Mesothelial cell of epicardium (in vitro differentiated cells): ENCODE data around the gene SLCO3A1. TPM values are rescaled to one million over a fixed set of nuclear protein-coding genes. Genes with fewer than 3 reads are reported as not detected.

Experiments used
- DNase-seq, 2 experiments: peaks; one replicate each; pipeline ENCODE4 v3.0.0; 2021; ENCODE audit warnings: low spot score in 2 of 2; ENCODE audit not compliant: unreplicated experiment in 2 of 2
- H3K27ac Mint-ChIP-seq: 2 replicates; pipeline ENCODE4 v1.8.0; 2021; ENCODE audit warnings: mixed read lengths
- H3K27me3 Mint-ChIP-seq: 2 replicates; pipeline ENCODE4 v1.8.0; 2021; ENCODE audit warnings: low read depth, mixed read lengths
- H3K36me3 Mint-ChIP-seq: 2 replicates; pipeline ENCODE4 v1.8.0; 2021; ENCODE audit warnings: mixed read lengths
- H3K4me1 Mint-ChIP-seq: 2 replicates; pipeline ENCODE4 v1.8.0; 2021; ENCODE audit warnings: mixed read lengths
- H3K4me3 Mint-ChIP-seq: 2 replicates; pipeline ENCODE4 v1.8.0; 2021; ENCODE audit warnings: mild to moderate bottlenecking, moderate library complexity, mixed read lengths
- H3K9me3 Mint-ChIP-seq: 2 replicates; pipeline ENCODE4 v1.8.0; 2021; ENCODE audit warnings: mixed read lengths
- total RNA-seq: library from RNA; stranded (reverse); gene quantifications from 3 replicates; pipeline ENCODE4 v1.2.1, GENCODE V29; 2021
- TF ChIP-seq, protein P1 (sequence below): fragments of 200-600 bp; sonication (generic); IDR thresholded peaks from one replicate; pipeline ENCODE4 v1.5.0; 2021; ENCODE audit warnings: antibody characterized with exemption; ENCODE audit not compliant: unreplicated experiment

The SLCO3A1 gene
- total RNA-seq, 1 donor from 2014 or later: 1.9 TPM

- no peaks in the 10 kb centered on the region for H3K9me3 Mint-ChIP-seq
- H3K36me3 Mint-ChIP-seq: no peaks in the 10 kb centered on the region
- DNase-seq: no peak
- TF ChIP-seq, protein P1, sequence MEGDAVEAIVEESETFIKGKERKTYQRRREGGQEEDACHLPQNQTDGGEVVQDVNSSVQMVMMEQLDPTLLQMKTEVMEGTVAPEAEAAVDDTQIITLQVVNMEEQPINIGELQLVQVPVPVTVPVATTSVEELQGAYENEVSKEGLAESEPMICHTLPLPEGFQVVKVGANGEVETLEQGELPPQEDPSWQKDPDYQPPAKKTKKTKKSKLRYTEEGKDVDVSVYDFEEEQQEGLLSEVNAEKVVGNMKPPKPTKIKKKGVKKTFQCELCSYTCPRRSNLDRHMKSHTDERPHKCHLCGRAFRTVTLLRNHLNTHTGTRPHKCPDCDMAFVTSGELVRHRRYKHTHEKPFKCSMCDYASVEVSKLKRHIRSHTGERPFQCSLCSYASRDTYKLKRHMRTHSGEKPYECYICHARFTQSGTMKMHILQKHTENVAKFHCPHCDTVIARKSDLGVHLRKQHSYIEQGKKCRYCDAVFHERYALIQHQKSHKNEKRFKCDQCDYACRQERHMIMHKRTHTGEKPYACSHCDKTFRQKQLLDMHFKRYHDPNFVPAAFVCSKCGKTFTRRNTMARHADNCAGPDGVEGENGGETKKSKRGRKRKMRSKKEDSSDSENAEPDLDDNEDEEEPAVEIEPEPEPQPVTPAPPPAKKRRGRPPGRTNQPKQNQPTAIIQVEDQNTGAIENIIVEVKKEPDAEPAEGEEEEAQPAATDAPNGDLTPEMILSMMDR: no peak
- peaks cover 2% of the 10 kb centered on the region for H3K27me3 Mint-ChIP-seq
- no peak overlapping the region for H3K4me3 Mint-ChIP-seq
- peaks cover 29% of the 10 kb centered on the region for H3K4me1 Mint-ChIP-seq
- no peak overlapping the region for H3K27ac Mint-ChIP-seq
Measured at GRCh38 chr15:92166029-92166428, 312.5 kb downstream of the SLCO3A1 start.

GRCh38 chr15:92166751-92167405, 313.4 kb downstream of the SLCO3A1 start:
- peaks cover 6% of the 10 kb centered on the region for H3K27me3 Mint-ChIP-seq
- H3K4me1 Mint-ChIP-seq: peaks cover 29% of the 10 kb centered on the region
- DNase-seq: no peak
- H3K9me3 Mint-ChIP-seq: peaks cover 4% of the 10 kb centered on the region
- no peak overlapping the region for H3K27ac Mint-ChIP-seq
- no peaks in the 10 kb centered on the region for H3K36me3 Mint-ChIP-seq
- TF ChIP-seq, protein P1: no peak
- H3K4me3 Mint-ChIP-seq: no peak overlapping the region

DNA sequence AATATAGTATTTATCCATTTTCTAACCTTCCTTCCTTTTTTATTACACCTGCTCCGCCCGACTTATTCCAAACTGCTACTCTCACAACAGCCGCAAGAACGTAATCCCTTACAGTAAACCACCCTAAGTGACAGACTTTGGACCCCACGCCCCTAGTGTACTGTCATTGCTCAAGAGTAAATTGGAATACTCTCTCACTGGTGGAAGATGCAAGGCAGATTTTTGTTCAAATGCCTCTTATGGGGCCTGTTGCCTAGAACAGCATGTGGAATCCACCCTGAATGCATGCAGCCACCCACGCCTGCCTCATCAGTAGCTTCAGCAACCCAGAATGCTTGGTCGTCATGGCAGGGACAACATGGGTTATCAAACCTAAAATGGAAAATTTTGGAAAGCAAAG, 313.9 kb downstream of the SLCO3A1 start:
- H3K36me3 Mint-ChIP-seq: no peaks in the 10 kb centered on the region
- H3K27me3 Mint-ChIP-seq: peaks cover 9% of the 10 kb centered on the region
- no peak overlapping the region for H3K27ac Mint-ChIP-seq
- TF ChIP-seq, protein P1: no peak
- DNase-seq: no peak
- peaks cover 4% of the 10 kb centered on the region for H3K9me3 Mint-ChIP-seq
- no peak overlapping the region for H3K4me3 Mint-ChIP-seq
- peaks cover 29% of the 10 kb centered on the region for H3K4me1 Mint-ChIP-seq

DNA sequence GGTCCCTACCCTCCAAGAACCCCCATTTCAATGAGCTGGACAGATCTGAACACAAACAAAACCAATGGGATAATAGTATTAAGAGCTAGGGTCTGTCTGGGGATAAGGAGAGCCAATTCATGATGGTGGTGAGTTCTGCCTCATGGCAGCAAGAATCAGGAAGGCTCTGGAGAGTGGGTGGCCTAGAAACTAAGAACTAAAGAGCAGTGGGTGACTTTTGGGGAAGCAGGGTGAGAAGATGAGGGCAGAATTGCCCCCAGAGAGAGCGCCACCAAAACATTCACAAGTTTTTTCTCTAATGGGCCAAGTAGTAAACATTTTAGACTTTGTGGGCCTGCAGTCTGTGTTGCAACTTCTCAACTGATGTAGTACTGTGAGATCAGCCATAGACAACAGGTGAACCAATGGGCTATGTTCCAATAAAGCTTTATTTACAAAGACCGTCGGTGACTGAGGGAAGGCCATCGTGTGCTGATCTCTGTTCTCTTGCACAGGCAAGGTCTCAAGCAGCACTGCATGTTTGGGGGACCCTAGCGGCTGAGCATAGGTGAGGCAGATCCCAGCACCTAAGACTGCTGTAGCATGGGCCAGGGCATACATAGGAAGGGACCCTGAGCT, 314.7 kb downstream of the SLCO3A1 start:
- Mint-ChIP-seq H3K4me3 (no peak overlapping the region), H3K9me3 (peaks cover 4% of the 10 kb centered on the region), H3K36me3 (no peaks in the 10 kb centered on the region), H3K27me3 (peaks cover 14% of the 10 kb centered on the region), H3K27ac (no peak overlapping the region), H3K4me1 (peaks cover 27% of the 10 kb centered on the region)
- DNase-seq: no peak
- TF ChIP-seq, protein P1: no peak

DNA sequence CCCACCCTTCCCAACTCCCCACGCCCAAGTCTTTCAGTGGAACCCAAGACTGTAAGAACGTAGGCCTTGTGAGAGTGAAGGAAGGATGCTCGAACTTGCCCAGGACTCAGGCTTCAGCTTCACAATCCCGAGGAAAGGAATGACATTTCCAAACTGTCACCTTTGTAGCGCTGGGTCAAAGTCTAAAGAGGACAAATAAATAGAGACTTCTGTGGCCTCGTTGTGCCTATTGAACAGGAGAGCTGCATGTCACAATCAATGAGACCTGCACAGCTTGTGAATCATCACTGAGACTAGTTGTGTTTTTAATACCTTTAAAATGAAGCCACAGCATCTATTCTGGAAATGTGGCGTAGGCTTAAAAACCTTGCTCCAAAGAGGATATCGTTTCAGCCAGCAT, 317.4 kb downstream of the SLCO3A1 start:
- Mint-ChIP-seq H3K4me3 (no peak overlapping the region), H3K9me3 (peaks cover 4% of the 10 kb centered on the region), H3K27me3 (peaks cover 23% of the 10 kb centered on the region), H3K4me1 (peaks cover 8% of the 10 kb centered on the region), H3K36me3 (no peaks in the 10 kb centered on the region), H3K27ac (no peak overlapping the region)
- TF ChIP-seq, protein P1: no peak
- DNase-seq: no peak
